AG10803 (cell line): ENCODE results near the gene CHST3.

Experiments
- DNase-seq: peaks from one replicate; pipeline ENCODE4 v3.0.0; 2010; ENCODE audit warnings: low read depth
- H3K4me3 ChIP-seq: 2 replicates; pipeline ENCODE4 v1.5.1; 2011; ENCODE audit warnings: mild to moderate bottlenecking, low read length, control low read depth
- CTCF ChIP-seq: conservative IDR thresholded peaks from 2 replicates; pipeline ENCODE4 v1.5.1; 2011; ENCODE audit warnings: mild to moderate bottlenecking, low read length, control low read depth, inconsistent platforms

CHST3 gene

GRCh38 chr10:72058989-72059842 lies 95.0 kb downstream of the CHST3 start:
- TF ChIP-seq CTCF, result no peak
- H3K4me3 ChIP-seq, result no peak overlapping the region
- no peak for DNase-seq

DNA sequence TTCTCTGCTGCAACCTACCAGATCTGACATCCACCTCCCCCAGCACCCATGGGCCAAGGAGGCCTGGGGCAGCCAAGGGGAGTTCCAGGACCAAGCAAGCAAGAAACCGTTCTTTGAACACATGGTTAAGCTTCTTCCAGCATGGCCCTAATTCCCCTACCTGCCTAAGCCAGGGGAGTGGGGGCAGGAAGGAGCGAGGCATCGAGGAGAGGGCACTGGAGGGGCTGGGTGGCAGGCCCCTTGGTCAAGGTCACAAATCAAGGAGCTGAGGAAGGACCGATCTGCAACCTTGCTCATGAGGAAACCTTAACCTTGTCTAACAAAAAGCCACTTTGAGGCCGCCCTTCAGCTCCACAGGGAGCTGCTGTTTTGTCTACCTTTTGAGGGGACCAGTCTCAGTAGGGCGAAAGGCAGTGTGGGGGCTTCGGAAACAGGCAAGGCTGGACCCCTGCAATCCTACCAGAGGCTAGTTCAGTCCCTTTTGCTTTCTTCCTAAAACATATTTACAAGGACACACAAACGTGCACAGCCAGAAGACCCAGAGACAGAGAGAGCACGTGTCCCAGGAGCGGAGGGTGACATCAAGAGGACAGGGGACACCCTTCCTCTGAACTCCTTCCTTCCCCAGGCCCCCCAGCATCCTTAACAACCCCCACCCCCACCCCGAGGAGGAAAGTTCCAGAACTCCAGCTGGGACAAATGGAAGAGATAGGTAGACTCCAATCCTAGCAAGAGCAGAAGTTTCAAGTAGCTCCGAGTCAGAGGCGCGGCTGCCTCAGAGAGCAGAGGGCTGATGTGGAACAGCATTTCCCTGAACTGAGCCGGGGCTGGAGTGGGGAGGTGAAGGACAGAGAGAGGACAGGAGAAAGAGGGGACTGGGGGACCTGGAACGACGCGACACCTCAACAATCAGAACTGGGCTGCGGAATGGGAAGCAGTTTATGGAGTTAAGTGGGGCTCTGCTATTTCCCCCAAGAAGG lies 95.9 kb downstream of the CHST3 start:
- no peak for DNase-seq
- TF ChIP-seq CTCF, result no peak
- H3K4me3 ChIP-seq, result no peak overlapping the region

DNA sequence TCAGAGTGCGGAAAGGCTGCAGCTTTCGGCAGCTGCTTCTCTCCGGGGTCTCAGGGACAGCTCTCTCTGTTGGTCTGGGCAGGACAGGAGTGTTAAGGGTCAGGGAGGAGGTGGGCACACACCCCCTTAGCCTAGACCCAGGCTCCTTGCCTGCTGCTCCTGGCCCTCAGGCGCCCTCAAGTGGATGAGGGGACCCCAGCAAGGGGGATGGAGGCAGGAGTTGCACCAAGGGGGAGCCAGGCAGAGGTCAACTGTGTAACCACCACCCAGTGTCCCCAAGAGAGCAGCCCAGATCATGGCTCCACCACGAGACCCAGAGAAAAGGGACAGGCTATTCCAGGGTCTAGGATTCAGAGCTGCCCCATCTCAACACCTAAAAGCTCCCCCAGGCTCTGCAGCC lies 97.3 kb downstream of the CHST3 start:
- no peak for DNase-seq

GRCh38 chr10:72061930-72062329 lies 97.7 kb downstream of the CHST3 start:
- no peak for DNase-seq
- no peak for TF ChIP-seq CTCF
- H3K4me3 ChIP-seq, result no peak overlapping the region

More for the DNA sequence above, 97.3 kb downstream of the CHST3 start:
- H3K4me3 ChIP-seq, result no peak overlapping the region
- peak; percentile 16; the same call in 1 of the 2 replicates for TF ChIP-seq CTCF

GRCh38 chr10:72062382-72062781 lies 98.2 kb downstream of the CHST3 start:
- TF ChIP-seq CTCF, result no peak
- DNase-seq, result no peak
- no peak overlapping the region for H3K4me3 ChIP-seq
